SK-N-SH treated with all-trans-retinoic acid at 6 μM for 48 hours (cell line): ENCODE measurements around the gene TIMM13.

Experiments used
- ATAC-seq: fragments of 200-7000 bp; cut with Tn5 transposase; 3 replicates; pipeline ENCODE4 v1.9.1; 2020; ENCODE audit warnings: mild to moderate bottlenecking, moderate library complexity
- BACH2 ChIP-seq: fragments of 250-450 bp; sonication (Bioruptor Pico); IDR thresholded peaks from 2 replicates; pipeline ENCODE4 v1.9.0; 2021; ENCODE audit warnings: mild to moderate bottlenecking, borderline replicate concordance
- ESRRG ChIP-seq: fragments of 250-450 bp; sonication (Bioruptor Pico); IDR thresholded peaks from 2 replicates; pipeline ENCODE4 v1.6.1; 2021; ENCODE audit warnings: mild to moderate bottlenecking
- ISL1 ChIP-seq: fragments of 250-450 bp; sonication (Bioruptor Pico); IDR thresholded peaks from 2 replicates; pipeline ENCODE4 v2.1.2; 2022; ENCODE audit warnings: mild to moderate bottlenecking, moderate library complexity
- PPARA ChIP-seq: fragments of 250-450 bp; sonication (Bioruptor Pico); IDR thresholded peaks from 2 replicates; pipeline ENCODE4 v1.5.0; 2020; ENCODE audit warnings: mild to moderate bottlenecking, borderline replicate concordance
- RARB ChIP-seq: fragments of 250-450 bp; sonication (Bioruptor Pico); IDR thresholded peaks from 2 replicates; pipeline ENCODE4 v1.8.0; 2021; ENCODE audit warnings: mild to moderate bottlenecking, moderate library complexity
- TCF4 ChIP-seq: fragments of 250-450 bp; sonication (Bioruptor Pico); IDR thresholded peaks from 2 replicates; pipeline ENCODE4 v1.8.0; 2021; ENCODE audit warnings: mild to moderate bottlenecking, moderate library complexity, borderline replicate concordance
- TOX ChIP-seq: fragments of 250-450 bp; sonication (Bioruptor Pico); IDR thresholded peaks from 2 replicates; pipeline ENCODE4 v1.8.0; 2021; ENCODE audit warnings: mild to moderate bottlenecking, moderate library complexity, borderline replicate concordance
- ZC3H10 ChIP-seq: fragments of 250-450 bp; sonication (Bioruptor Pico); IDR thresholded peaks from 2 replicates; pipeline ENCODE4 v1.5.1; 2021; ENCODE audit warnings: mild to moderate bottlenecking, moderate library complexity
- ZFP3 ChIP-seq: fragments of 250-450 bp; sonication (Bioruptor Pico); IDR thresholded peaks from 2 replicates; pipeline ENCODE4 v1.5.0; 2020; ENCODE audit warnings: mild to moderate bottlenecking, moderate library complexity
- ZFP30 ChIP-seq: fragments of 450-650 bp; formaldehyde crosslinking; IDR thresholded peaks from 2 replicates; pipeline ENCODE4 v1.5.0; 2022; ENCODE audit warnings: mild to moderate bottlenecking, moderate library complexity
- ZNF565 ChIP-seq: fragments of 450-650 bp; formaldehyde crosslinking; conservative IDR thresholded peaks from 2 replicates; pipeline ENCODE4 v1.5.0; 2020; ENCODE audit warnings: low read depth, mild to moderate bottlenecking, moderate library complexity
- ZNF70 ChIP-seq: fragments of 450-650 bp; formaldehyde crosslinking; IDR thresholded peaks from 2 replicates; pipeline ENCODE4 v1.5.0; 2020; ENCODE audit warnings: mild to moderate bottlenecking, moderate library complexity
- ZNF8 ChIP-seq: fragments of 450-650 bp; formaldehyde crosslinking; IDR thresholded peaks from 2 replicates; pipeline ENCODE4 v1.5.0; 2020; ENCODE audit warnings: mild to moderate bottlenecking, moderate library complexity
- TF ChIP-seq, protein P1 (sequence below): fragments of 250-450 bp; sonication (Bioruptor Pico); IDR thresholded peaks from 2 replicates; pipeline ENCODE4 v1.8.0; 2021; ENCODE audit warnings: low read depth, mild to moderate bottlenecking, moderate library complexity, borderline replicate concordance
- TF ChIP-seq, protein P2 (sequence below): fragments of 250-450 bp; sonication (Bioruptor Pico); IDR thresholded peaks from 2 replicates; pipeline ENCODE4 v1.5.1; 2020; ENCODE audit warnings: low read depth, mild to moderate bottlenecking, moderate library complexity
- TF ChIP-seq, protein P3 (sequence below): fragments of 250-450 bp; sonication (Bioruptor Pico); IDR thresholded peaks from 2 replicates; pipeline ENCODE4 v1.5.1; 2021; ENCODE audit warnings: mild to moderate bottlenecking, moderate library complexity
- TF ChIP-seq, protein P4 (sequence below): fragments of 250-450 bp; sonication (Bioruptor Pico); IDR thresholded peaks from 2 replicates; pipeline ENCODE4 v1.5.0; 2020; ENCODE audit warnings: mild to moderate bottlenecking, moderate library complexity
- TF ChIP-seq, protein P5 (sequence below): fragments of 250-450 bp; sonication (Bioruptor Pico); IDR thresholded peaks from 2 replicates; pipeline ENCODE4 v1.8.0; 2020; ENCODE audit warnings: mild to moderate bottlenecking, moderate library complexity, borderline replicate concordance

Gene TIMM13

DNA sequence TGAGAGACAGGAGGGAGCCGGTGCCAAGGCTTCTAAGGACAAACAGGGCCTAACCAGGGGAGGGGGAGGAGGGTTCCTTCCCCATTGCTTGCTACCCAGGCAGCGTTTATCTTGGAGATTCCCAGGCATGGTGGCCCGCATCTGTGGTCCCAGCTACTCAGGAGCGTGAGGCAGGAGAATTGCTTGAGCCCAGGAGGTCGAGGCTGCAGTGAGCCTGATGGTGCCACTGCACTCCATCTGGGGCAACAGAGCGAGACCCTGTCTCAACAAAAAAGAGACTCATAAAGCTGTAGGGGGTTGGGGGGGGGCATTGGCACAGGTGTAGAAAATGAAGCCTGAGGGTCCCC is 11.4 kb downstream of the TIMM13 start:
- ATAC-seq, result no peak
- no peak for TF ChIP-seq ZC3H10 (CRISPR knock-in tag)
- TF ChIP-seq, protein P1, sequence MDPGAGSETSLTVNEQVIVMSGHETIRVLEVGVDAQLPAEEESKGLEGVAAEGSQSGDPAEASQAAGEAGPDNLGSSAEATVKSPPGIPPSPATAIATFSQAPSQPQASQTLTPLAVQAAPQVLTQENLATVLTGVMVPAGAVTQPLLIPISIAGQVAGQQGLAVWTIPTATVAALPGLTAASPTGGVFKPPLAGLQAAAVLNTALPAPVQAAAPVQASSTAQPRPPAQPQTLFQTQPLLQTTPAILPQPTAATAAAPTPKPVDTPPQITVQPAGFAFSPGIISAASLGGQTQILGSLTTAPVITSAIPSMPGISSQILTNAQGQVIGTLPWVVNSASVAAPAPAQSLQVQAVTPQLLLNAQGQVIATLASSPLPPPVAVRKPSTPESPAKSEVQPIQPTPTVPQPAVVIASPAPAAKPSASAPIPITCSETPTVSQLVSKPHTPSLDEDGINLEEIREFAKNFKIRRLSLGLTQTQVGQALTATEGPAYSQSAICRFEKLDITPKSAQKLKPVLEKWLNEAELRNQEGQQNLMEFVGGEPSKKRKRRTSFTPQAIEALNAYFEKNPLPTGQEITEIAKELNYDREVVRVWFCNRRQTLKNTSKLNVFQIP (CRISPR knock-in tag), result no peak
- TF ChIP-seq TCF4 (CRISPR knock-in tag), result no peak
- no peak for TF ChIP-seq ZNF565 (CRISPR knock-in tag)
- TF ChIP-seq, protein P2, sequence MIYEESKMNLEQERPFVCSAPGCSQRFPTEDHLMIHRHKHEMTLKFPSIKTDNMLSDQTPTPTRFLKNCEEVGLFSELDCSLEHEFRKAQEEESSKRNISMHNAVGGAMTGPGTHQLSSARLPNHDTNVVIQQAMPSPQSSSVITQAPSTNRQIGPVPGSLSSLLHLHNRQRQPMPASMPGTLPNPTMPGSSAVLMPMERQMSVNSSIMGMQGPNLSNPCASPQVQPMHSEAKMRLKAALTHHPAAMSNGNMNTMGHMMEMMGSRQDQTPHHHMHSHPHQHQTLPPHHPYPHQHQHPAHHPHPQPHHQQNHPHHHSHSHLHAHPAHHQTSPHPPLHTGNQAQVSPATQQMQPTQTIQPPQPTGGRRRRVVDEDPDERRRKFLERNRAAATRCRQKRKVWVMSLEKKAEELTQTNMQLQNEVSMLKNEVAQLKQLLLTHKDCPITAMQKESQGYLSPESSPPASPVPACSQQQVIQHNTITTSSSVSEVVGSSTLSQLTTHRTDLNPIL (CRISPR knock-in tag), result no peak
- no peak for TF ChIP-seq ZFP30 (CRISPR knock-in tag)
- TF ChIP-seq, protein P3, sequence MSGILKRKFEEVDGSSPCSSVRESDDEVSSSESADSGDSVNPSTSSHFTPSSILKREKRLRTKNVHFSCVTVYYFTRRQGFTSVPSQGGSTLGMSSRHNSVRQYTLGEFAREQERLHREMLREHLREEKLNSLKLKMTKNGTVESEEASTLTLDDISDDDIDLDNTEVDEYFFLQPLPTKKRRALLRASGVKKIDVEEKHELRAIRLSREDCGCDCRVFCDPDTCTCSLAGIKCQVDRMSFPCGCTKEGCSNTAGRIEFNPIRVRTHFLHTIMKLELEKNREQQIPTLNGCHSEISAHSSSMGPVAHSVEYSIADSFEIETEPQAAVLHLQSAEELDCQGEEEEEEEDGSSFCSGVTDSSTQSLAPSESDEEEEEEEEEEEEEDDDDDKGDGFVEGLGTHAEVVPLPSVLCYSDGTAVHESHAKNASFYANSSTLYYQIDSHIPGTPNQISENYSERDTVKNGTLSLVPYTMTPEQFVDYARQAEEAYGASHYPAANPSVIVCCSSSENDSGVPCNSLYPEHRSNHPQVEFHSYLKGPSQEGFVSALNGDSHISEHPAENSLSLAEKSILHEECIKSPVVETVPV (CRISPR knock-in tag), result no peak
- TF ChIP-seq BACH2 (CRISPR knock-in tag), result no peak
- no peak for TF ChIP-seq PPARA
- TF ChIP-seq ZNF8 (CRISPR knock-in tag), result no peak
- TF ChIP-seq, all 23 proteins: peak for 0

DNA sequence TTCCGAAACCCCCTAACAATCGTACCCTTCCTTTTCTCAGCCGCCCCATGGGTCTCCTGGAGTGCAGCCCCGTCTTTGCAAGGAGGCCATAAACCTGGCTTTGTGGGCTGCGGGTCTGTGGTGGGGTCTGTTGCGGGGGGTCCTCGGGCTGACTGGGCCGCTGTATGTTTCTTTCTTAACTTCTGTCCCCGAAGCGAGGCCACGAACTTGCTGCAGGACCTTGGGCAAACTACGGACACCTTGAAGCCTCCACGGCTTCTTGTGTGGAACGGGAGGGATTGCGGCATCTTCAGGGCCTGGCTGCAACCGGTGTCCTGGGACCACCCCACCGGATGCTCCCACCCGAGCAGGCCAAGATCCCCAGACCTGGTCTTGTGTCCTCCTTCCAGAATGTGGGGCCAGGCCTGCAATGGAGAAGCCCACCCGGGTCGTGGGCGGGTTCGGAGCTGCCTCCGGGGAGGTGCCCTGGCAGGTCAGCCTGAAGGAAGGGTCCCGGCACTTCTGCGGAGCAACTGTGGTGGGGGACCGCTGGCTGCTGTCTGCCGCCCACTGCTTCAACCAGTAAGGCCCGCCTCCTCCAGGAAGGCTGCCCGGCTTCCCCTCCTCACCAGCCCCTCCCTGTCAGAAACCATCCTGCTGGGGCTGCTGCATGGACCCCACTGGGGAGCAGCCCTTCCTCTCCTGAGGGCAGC is 12.0 kb downstream of the TIMM13 start:
- no peak for ATAC-seq
- TF ChIP-seq, protein P2 (CRISPR knock-in tag), result no peak
- no peak for TF ChIP-seq ZC3H10 (CRISPR knock-in tag)
- TF ChIP-seq ESRRG, result no peak
- TF ChIP-seq ZFP30 (CRISPR knock-in tag), result no peak
- TF ChIP-seq PPARA, result no peak
- TF ChIP-seq RARB, result no peak
- no peak for TF ChIP-seq ZFP3 (CRISPR knock-in tag)

DNA sequence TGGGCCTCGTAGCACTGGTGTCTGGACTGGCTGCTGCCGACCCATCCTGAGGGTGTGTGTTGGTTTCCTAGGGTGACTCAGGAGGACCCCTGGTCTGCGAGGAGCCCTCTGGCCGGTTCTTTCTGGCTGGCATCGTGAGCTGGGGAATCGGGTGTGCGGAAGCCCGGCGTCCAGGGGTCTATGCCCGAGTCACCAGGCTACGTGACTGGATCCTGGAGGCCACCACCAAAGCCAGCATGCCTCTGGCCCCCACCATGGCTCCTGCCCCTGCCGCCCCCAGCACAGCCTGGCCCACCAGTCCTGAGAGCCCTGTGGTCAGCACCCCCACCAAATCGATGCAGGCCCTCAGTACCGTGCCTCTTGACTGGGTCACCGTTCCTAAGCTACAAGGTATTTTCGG is 13.8 kb downstream of the TIMM13 start:
- ATAC-seq, result peak; percentile 11; the same call in 2 of the 3 replicates
- TF ChIP-seq ZNF8 (CRISPR knock-in tag) (no peak), ZNF565 (CRISPR knock-in tag) (no peak)

DNA sequence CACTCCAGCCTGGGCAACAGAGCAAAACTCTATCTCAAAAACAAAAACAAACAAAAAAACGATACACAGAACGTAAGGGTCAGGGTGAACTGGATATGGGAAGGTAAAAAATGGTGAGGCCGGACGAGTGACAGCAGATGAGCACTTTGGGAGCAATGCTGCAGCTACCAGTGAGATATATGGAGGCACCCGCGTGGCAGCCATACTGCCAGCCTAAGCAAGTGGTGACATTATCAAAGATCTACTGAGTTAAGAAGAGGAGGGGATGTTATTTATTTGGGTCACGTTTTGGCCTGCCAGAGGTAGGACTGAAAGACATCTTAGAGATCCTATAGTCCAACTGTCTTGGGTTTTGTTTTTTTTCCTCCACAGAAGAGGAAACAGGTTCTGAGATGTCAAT is 14.2 kb downstream of the TIMM13 start:
- TF ChIP-seq TOX, result no peak
- TF ChIP-seq ZFP30 (CRISPR knock-in tag), result no peak
- TF ChIP-seq ZNF70 (CRISPR knock-in tag), result peak; percentile 99
- no peak for ATAC-seq

DNA sequence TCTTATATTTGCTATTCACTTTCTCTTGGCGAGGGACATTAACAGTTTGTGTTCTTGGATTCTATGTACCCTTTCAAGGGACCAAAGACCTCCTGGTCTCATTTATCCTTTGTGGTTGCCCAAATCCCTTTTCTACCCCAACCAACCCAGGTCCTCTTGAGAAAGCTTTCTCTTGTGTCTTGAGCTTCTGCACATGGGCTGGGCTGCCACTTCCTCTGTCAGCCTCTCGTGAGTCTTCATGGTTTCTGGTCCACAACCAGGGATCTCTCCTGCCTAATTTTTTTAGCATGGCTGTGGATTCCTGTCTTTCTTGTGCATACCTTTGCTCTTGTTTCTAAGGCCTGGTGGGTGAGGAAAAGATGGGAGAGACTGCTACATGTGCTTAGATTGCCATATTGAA is 14.9 kb downstream of the TIMM13 start:
- TF ChIP-seq ESRRG, result no peak
- TF ChIP-seq, protein P4, sequence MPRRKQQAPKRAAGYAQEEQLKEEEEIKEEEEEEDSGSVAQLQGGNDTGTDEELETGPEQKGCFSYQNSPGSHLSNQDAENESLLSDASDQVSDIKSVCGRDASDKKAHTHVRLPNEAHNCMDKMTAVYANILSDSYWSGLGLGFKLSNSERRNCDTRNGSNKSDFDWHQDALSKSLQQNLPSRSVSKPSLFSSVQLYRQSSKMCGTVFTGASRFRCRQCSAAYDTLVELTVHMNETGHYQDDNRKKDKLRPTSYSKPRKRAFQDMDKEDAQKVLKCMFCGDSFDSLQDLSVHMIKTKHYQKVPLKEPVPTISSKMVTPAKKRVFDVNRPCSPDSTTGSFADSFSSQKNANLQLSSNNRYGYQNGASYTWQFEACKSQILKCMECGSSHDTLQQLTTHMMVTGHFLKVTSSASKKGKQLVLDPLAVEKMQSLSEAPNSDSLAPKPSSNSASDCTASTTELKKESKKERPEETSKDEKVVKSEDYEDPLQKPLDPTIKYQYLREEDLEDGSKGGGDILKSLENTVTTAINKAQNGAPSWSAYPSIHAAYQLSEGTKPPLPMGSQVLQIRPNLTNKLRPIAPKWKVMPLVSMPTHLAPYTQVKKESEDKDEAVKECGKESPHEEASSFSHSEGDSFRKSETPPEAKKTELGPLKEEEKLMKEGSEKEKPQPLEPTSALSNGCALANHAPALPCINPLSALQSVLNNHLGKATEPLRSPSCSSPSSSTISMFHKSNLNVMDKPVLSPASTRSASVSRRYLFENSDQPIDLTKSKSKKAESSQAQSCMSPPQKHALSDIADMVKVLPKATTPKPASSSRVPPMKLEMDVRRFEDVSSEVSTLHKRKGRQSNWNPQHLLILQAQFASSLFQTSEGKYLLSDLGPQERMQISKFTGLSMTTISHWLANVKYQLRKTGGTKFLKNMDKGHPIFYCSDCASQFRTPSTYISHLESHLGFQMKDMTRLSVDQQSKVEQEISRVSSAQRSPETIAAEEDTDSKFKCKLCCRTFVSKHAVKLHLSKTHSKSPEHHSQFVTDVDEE (CRISPR knock-in tag), result no peak
- no peak for TF ChIP-seq TOX
- no peak for TF ChIP-seq ISL1 (CRISPR knock-in tag)
- TF ChIP-seq, protein P5, sequence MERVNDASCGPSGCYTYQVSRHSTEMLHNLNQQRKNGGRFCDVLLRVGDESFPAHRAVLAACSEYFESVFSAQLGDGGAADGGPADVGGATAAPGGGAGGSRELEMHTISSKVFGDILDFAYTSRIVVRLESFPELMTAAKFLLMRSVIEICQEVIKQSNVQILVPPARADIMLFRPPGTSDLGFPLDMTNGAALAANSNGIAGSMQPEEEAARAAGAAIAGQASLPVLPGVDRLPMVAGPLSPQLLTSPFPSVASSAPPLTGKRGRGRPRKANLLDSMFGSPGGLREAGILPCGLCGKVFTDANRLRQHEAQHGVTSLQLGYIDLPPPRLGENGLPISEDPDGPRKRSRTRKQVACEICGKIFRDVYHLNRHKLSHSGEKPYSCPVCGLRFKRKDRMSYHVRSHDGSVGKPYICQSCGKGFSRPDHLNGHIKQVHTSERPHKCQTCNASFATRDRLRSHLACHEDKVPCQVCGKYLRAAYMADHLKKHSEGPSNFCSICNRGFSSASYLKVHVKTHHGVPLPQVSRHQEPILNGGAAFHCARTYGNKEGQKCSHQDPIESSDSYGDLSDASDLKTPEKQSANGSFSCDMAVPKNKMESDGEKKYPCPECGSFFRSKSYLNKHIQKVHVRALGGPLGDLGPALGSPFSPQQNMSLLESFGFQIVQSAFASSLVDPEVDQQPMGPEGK (CRISPR knock-in tag), result no peak
- TF ChIP-seq, all 23 proteins: peak for 0
- ATAC-seq, result 0 out of 3 replicates have a peak, but pooled peaks have one; percentile 3
